ENCODE data around the gene DTWD2. TPM values are rescaled to one million over a fixed set of nuclear protein-coding genes. Genes with fewer than 3 reads are reported as not detected.
"Not testable (repeated sequence)": the region's sequence is repeated elsewhere in the genome, so short reads cannot be mapped to it uniquely, and the experiment has no call there.

Gene DTWD2
- total RNA-seq, 1 experiment from 2014 or later: 21.1 TPM

- DNase-seq (ENCODE audit: low spot score): no peak
These were observed 114.9 kb downstream of the DTWD2 start for GRCh38 chr5:118873417-118873816.

- peak; percentile 36 for DNase-seq (ENCODE audit: low spot score)
These were observed 125.0 kb downstream of the DTWD2 start for GRCh38 chr5:118863345-118863744.

- peak; percentile 18 for DNase-seq (ENCODE audit: low spot score)
These were observed 125.8 kb downstream of the DTWD2 start for GRCh38 chr5:118862596-118862995.

- DNase-seq (ENCODE audit: low spot score): no peak
These were observed 130.6 kb downstream of the DTWD2 start for GRCh38 chr5:118857700-118858099.

- no peak for DNase-seq (ENCODE audit: low spot score)
These were observed 133.5 kb downstream of the DTWD2 start for GRCh38 chr5:118854819-118855218.

GRCh38 chr5:118851785-118852184, 136.6 kb downstream of the DTWD2 start:
- DNase-seq (ENCODE audit: low spot score): not testable (repeated sequence)

- not testable (repeated sequence) for DNase-seq (ENCODE audit: low spot score)
These were observed 138.8 kb downstream of the DTWD2 start for GRCh38 chr5:118849507-118849906.

GRCh38 chr5:118844351-118844750, 144.0 kb downstream of the DTWD2 start:
- DNase-seq (ENCODE audit: low spot score): no peak

- no peak for DNase-seq (ENCODE audit: low spot score)
These were observed 153.6 kb downstream of the DTWD2 start for GRCh38 chr5:118834710-118835109.

- no peak for DNase-seq (ENCODE audit: low spot score)
These were observed 155.4 kb downstream of the DTWD2 start for GRCh38 chr5:118832974-118833373.

GRCh38 chr5:118825226-118825625, 163.1 kb downstream of the DTWD2 start:
- DNase-seq (ENCODE audit: low spot score): no peak

- DNase-seq (ENCODE audit: low spot score): no peak
These were observed 169.7 kb downstream of the DTWD2 start for GRCh38 chr5:118818604-118819003.

- no peak for DNase-seq (ENCODE audit: low spot score)
These were observed 179.9 kb downstream of the DTWD2 start for GRCh38 chr5:118808441-118808840.

- DNase-seq (ENCODE audit: low spot score): no peak
These were observed 181.8 kb downstream of the DTWD2 start for GRCh38 chr5:118806571-118806970.

- DNase-seq (ENCODE audit: low spot score): no peak
These were observed 186.0 kb downstream of the DTWD2 start for GRCh38 chr5:118802335-118802734.

GRCh38 chr5:118796081-118796480, 192.3 kb downstream of the DTWD2 start:
- DNase-seq (ENCODE audit: low spot score): no peak

GRCh38 chr5:118794281-118794680, 194.1 kb downstream of the DTWD2 start:
- DNase-seq (ENCODE audit: low spot score): no peak

- no peak for DNase-seq (ENCODE audit: low spot score)
These were observed 194.7 kb downstream of the DTWD2 start for GRCh38 chr5:118793652-118794051.

- DNase-seq (ENCODE audit: low spot score): no peak
These were observed 195.3 kb downstream of the DTWD2 start for GRCh38 chr5:118793091-118793490.

- peak; percentile 83 for DNase-seq (ENCODE audit: low spot score)
These were observed 196.2 kb downstream of the DTWD2 start for GRCh38 chr5:118791926-118792734.

GRCh38 chr5:118789366-118789765, 199.0 kb downstream of the DTWD2 start:
- DNase-seq (ENCODE audit: low spot score): no peak

GRCh38 chr5:118788351-118788750, 200.0 kb downstream of the DTWD2 start:
- no peak for DNase-seq (ENCODE audit: low spot score)

Data from A172 (cell line).